ENCODE measurements around the gene MROH8. TPM values are rescaled to one million over a fixed set of nuclear protein-coding genes. Genes with fewer than 3 reads are reported as not detected.
"Not testable (repeated sequence)": the region's sequence is repeated elsewhere in the genome, so short reads cannot be mapped to it uniquely, and the experiment has no call there.

MROH8 gene
- polyA plus RNA-seq, 4 donors: 5.8 to 7.9 (median 7.4) TPM

GRCh38 chr20:37161830-37162549 is 17.4 kb downstream of the MROH8 start:
- DNase-seq (ENCODE audit: low read depth in 4 of 4, low spot score in 3 of 4): no peak

GRCh38 chr20:37160683-37161082 is 18.7 kb downstream of the MROH8 start:
- no peak for DNase-seq (ENCODE audit: low read depth in 4 of 4, low spot score in 3 of 4)

GRCh38 chr20:37158248-37158647 is 21.1 kb downstream of the MROH8 start:
- DNase-seq (ENCODE audit: low read depth in 4 of 4, low spot score in 3 of 4): no peak

- no peak for DNase-seq (ENCODE audit: low read depth in 4 of 4, low spot score in 3 of 4)
Measured at GRCh38 chr20:37155987-37156386, 23.4 kb downstream of the MROH8 start.

GRCh38 chr20:37154684-37155298 is 24.6 kb downstream of the MROH8 start:
- no peak for DNase-seq (ENCODE audit: low read depth in 4 of 4, low spot score in 3 of 4)

GRCh38 chr20:37152284-37152683 is 27.1 kb downstream of the MROH8 start:
- no peak for DNase-seq (ENCODE audit: low read depth in 4 of 4, low spot score in 3 of 4)

GRCh38 chr20:37151529-37151928 is 27.8 kb downstream of the MROH8 start:
- no peak for DNase-seq (ENCODE audit: low read depth in 4 of 4, low spot score in 3 of 4)

- DNase-seq (ENCODE audit: low read depth in 4 of 4, low spot score in 3 of 4): not testable (repeated sequence)
Measured at GRCh38 chr20:37150864-37151263, 28.5 kb downstream of the MROH8 start.

GRCh38 chr20:37147250-37147649 is 32.1 kb downstream of the MROH8 start:
- no peak for DNase-seq (ENCODE audit: low read depth in 4 of 4, low spot score in 3 of 4)

- DNase-seq (ENCODE audit: low read depth in 4 of 4, low spot score in 3 of 4): no peak
Measured at GRCh38 chr20:37144856-37145404, 34.4 kb downstream of the MROH8 start.

GRCh38 chr20:37142708-37143107 is 36.6 kb downstream of the MROH8 start:
- no peak for DNase-seq (ENCODE audit: low read depth in 4 of 4, low spot score in 3 of 4)

GRCh38 chr20:37137547-37137946 is 41.8 kb downstream of the MROH8 start:
- no peak for DNase-seq (ENCODE audit: low read depth in 4 of 4, low spot score in 3 of 4)

- no peak for DNase-seq (ENCODE audit: low read depth in 4 of 4, low spot score in 3 of 4)
Measured at GRCh38 chr20:37133952-37134351, 45.4 kb downstream of the MROH8 start.

GRCh38 chr20:37131486-37131885 is 47.9 kb downstream of the MROH8 start:
- no peak for DNase-seq (ENCODE audit: low read depth in 4 of 4, low spot score in 3 of 4)

GRCh38 chr20:37128803-37129202 is 50.5 kb downstream of the MROH8 start:
- no peak for DNase-seq (ENCODE audit: low read depth in 4 of 4, low spot score in 3 of 4)

GRCh38 chr20:37126290-37126689 is 53.1 kb downstream of the MROH8 start:
- not testable (repeated sequence) for DNase-seq (ENCODE audit: low read depth in 4 of 4, low spot score in 3 of 4)

GRCh38 chr20:37123441-37123840 is 55.9 kb downstream of the MROH8 start:
- DNase-seq (ENCODE audit: low read depth in 4 of 4, low spot score in 3 of 4): no peak

- no peak for DNase-seq (ENCODE audit: low read depth in 4 of 4, low spot score in 3 of 4)
Measured at GRCh38 chr20:37120497-37120896, 58.9 kb downstream of the MROH8 start.

- DNase-seq (ENCODE audit: low read depth in 4 of 4, low spot score in 3 of 4): no peak
Measured at GRCh38 chr20:37119356-37120036, 59.9 kb downstream of the MROH8 start.

- DNase-seq (ENCODE audit: low read depth in 4 of 4, low spot score in 3 of 4): no peak
Measured at GRCh38 chr20:37114012-37114411, 65.3 kb downstream of the MROH8 start.

- DNase-seq (ENCODE audit: low read depth in 4 of 4, low spot score in 3 of 4): no peak
Measured at GRCh38 chr20:37111926-37112455, 67.4 kb downstream of the MROH8 start.

Measured in right renal pelvis (tissue), 4 donors.